Measurements from ENCODE around the gene KAZALD1. TPM values are rescaled to one million over a fixed set of nuclear protein-coding genes. Genes with fewer than 3 reads are reported as not detected.

The KAZALD1 gene
- total and polyA plus RNA-seq, 2 donors from 2014 or later, result 9.7 to 9.8 TPM

DNA sequence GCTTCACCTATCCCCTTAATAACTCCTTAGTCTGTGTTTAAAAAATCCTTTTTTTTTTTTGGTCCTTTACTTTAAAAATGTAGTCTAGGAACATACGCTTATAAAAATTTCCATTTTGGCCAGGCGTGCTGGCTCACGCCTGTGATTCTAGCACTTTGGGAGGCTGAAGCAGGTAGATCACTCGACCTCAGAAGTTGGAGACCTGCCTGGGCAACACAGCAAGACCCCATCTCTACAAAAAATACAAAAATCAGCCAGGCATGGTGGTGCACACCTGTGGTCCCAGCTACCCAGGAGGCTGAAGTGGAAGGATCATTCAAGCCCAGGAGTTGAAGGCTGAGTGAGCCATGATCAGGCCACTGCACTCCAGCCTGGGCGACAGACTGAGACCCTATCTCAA, 14.8 kb downstream of the KAZALD1 start:
- DNase-seq (no peak), FAIRE-seq (no peak)
- Histone ChIP-seq H3K4me3 (ENCODE audit: low read length in 3 of 3) (no peak overlapping the region), H3K9ac (ENCODE audit: low read length in 3 of 3) (no peak overlapping the region), H3K27me3 (ENCODE audit: control insufficient read depth, insufficient read depth, low read length) (peaks cover 2% of the 10 kb centered on the region), H3K9me3 (ENCODE audit: control insufficient read depth in 2 of 3, insufficient read depth in 1 of 3, low read length in 3 of 3) (no peaks in the 10 kb centered on the region), H3K4me1 (ENCODE audit: control insufficient read depth in 2 of 3, insufficient read depth in 2 of 3, low read depth in 1 of 3, low read length in 3 of 3) (no peaks in the 10 kb centered on the region), H3K27ac (ENCODE audit: low read depth in 2 of 2, low read length in 2 of 2) (no peak overlapping the region), H3K36me3 (ENCODE audit: control insufficient read depth in 2 of 3, insufficient read depth in 3 of 3, low read length in 3 of 3) (no peaks in the 10 kb centered on the region)
- TF ChIP-seq, protein P1, sequence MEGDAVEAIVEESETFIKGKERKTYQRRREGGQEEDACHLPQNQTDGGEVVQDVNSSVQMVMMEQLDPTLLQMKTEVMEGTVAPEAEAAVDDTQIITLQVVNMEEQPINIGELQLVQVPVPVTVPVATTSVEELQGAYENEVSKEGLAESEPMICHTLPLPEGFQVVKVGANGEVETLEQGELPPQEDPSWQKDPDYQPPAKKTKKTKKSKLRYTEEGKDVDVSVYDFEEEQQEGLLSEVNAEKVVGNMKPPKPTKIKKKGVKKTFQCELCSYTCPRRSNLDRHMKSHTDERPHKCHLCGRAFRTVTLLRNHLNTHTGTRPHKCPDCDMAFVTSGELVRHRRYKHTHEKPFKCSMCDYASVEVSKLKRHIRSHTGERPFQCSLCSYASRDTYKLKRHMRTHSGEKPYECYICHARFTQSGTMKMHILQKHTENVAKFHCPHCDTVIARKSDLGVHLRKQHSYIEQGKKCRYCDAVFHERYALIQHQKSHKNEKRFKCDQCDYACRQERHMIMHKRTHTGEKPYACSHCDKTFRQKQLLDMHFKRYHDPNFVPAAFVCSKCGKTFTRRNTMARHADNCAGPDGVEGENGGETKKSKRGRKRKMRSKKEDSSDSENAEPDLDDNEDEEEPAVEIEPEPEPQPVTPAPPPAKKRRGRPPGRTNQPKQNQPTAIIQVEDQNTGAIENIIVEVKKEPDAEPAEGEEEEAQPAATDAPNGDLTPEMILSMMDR (IDR thresholded peaks at IDR 0.05; ENCODE audit: borderline replicate concordance, extremely low read depth, insufficient read depth), result no peak
- intact Hi-C loops (cut with DNase I), result no loop called here

DNA sequence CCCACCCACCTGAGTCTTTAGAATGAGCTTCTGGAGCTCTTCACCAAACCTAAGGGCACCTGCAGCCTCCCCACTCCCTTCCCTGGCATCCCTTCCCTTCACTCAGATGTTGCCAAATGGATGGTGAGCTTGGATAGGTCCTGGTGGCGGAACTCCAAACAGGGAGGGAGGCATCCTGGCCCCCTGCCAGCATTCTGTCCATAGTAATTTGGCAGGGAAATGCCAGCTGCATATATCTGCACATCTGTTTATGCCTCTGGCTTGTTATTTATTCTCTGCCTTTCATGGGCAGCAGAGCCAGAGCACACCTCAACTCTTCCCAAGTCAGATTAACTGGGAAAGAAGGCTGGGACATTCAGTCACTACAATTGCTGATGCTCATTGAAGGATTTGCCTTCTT, 18.1 kb downstream of the KAZALD1 start:
- FAIRE-seq, result no peak
- no peak overlapping the region for H3K27ac ChIP-seq (ENCODE audit: low read depth in 2 of 2, low read length in 2 of 2)
- TF ChIP-seq, protein P1 (IDR thresholded peaks at IDR 0.05; ENCODE audit: borderline replicate concordance, extremely low read depth, insufficient read depth), result no peak

DNA sequence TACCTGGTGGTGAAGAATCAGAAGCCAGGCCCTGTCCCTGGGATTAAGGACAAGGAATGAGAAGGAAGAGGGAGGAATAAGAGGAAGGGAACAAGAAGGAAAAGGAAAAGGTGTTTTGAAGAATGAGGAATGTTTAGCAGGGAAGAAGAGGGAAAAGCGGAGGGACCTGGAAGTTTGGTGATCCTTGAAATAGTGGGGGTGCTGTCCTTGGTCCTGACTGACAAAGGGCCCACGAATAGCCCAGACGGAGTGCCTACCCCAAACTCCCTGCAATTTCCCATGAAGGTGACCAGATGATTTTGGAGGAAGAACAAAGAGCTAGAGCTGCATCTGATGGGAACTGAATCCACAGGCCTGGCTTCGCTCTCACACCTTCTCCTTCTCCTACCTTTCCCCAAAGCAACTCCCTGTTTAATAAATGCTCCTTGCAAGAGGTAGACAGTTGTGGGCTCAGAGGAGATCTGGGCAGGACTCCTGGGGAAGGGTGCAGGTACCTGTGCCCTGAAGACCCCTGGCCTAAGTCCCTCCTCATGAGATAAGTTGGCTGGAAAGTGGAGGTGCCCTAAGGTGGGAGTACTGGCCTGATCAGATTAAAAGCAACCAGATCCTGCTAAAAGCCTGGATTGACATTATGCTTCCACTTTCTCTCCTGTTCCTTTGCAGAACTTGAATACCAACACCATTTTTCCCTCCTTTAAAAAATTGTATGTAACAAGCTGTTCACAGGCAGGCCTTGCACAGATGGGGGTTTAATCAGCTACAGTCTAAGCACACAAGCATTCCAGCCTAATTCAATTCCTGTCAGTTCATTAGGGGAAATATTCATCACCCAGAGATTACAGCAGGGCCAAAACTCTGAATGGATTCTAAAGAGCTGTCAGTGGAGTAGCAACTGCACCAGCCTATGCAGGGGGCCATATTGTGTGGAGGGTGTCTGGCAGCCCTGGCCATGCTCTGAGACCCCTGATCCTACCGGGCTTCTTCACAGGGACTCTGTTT, 19.4 kb downstream of the KAZALD1 start:
- intact Hi-C loops (cut with DNase I), result no loop called here
- Histone ChIP-seq H3K9ac (ENCODE audit: low read length in 3 of 3) (no peak overlapping the region), H3K27ac (ENCODE audit: low read depth in 2 of 2, low read length in 2 of 2) (no peak overlapping the region), H3K27me3 (ENCODE audit: control insufficient read depth, insufficient read depth, low read length) (peaks cover 7% of the 10 kb centered on the region), H3K9me3 (ENCODE audit: control insufficient read depth in 2 of 3, insufficient read depth in 1 of 3, low read length in 3 of 3) (no peaks in the 10 kb centered on the region), H3K4me3 (ENCODE audit: low read length in 3 of 3) (no peak overlapping the region), H3K36me3 (ENCODE audit: control insufficient read depth in 2 of 3, insufficient read depth in 3 of 3, low read length in 3 of 3) (no peaks in the 10 kb centered on the region), H3K4me1 (ENCODE audit: control insufficient read depth in 2 of 3, insufficient read depth in 2 of 3, low read depth in 1 of 3, low read length in 3 of 3) (no peaks in the 10 kb centered on the region)
- DNase-seq (peak in 3 of 5 donors; percentile 64 to 73 (median 65)), FAIRE-seq (no peak)
- TF ChIP-seq, protein P1 (IDR thresholded peaks at IDR 0.05; ENCODE audit: borderline replicate concordance, extremely low read depth, insufficient read depth), result no peak

More for the DNA sequence above, 18.1 kb downstream of the KAZALD1 start:
- H3K4me3 ChIP-seq (ENCODE audit: low read length in 3 of 3), result no peak overlapping the region
- H3K4me1 ChIP-seq (ENCODE audit: control insufficient read depth in 2 of 3, insufficient read depth in 2 of 3, low read depth in 1 of 3, low read length in 3 of 3), result no peaks in the 10 kb centered on the region
- no peak overlapping the region for H3K9ac ChIP-seq (ENCODE audit: low read length in 3 of 3)
- DNase-seq, result no peak
- no peaks in the 10 kb centered on the region for H3K9me3 ChIP-seq (ENCODE audit: control insufficient read depth in 2 of 3, insufficient read depth in 1 of 3, low read length in 3 of 3)
- H3K36me3 ChIP-seq (ENCODE audit: control insufficient read depth in 2 of 3, insufficient read depth in 3 of 3, low read length in 3 of 3), result no peaks in the 10 kb centered on the region
- peaks cover 2% of the 10 kb centered on the region for H3K27me3 ChIP-seq (ENCODE audit: control insufficient read depth, insufficient read depth, low read length)
- intact Hi-C loops (cut with DNase I), result no loop called here

Data from kidney (tissue), 14 donors.